ENCODE measurements around the gene ADNP. TPM values are rescaled to one million over a fixed set of nuclear protein-coding genes. Genes with fewer than 3 reads are reported as not detected.

ADNP gene
- total and polyA plus RNA-seq, 2 of the 13 experiments (the other 11 are each of a cell fraction or from before 2014, with no cell fraction given): 21.0 to 21.5 TPM

GRCh38 chr20:50911030-50911429 lies 20.2 kb downstream of the ADNP start:
- intact Hi-C loops (cut with micrococcal nuclease; ENCODE audit: unreplicated experiment): no loop called here
- Histone ChIP-seq H3K4me3 (replicated peaks in 1 of 3; ENCODE audit: insufficient read depth in 1 of 3, low read depth in 2 of 3, low read length in 3 of 3) (no peak overlapping the region), H3K27me3 (ENCODE audit: control insufficient read depth in 1 of 2, insufficient read depth in 2 of 2, low read length in 2 of 2) (no peaks in the 10 kb centered on the region), H3K9ac (ENCODE audit: insufficient read depth, low read depth, low read length) (no peak overlapping the region), H2AFZ (ENCODE audit: low read length) (no peak overlapping the region), H3K27ac (ENCODE audit: extremely low read length, insufficient read depth, low read length) (no peak overlapping the region), H4K20me1 (ENCODE audit: insufficient read depth, low read length) (peaks cover 60% of the 10 kb centered on the region), H3K79me2 (ENCODE audit: insufficient read depth, low read length) (peaks cover 95% of the 10 kb centered on the region), H3K9me3 (ENCODE audit: low read length) (no peaks in the 10 kb centered on the region), H3K36me3 (replicated peaks in 1 of 2; ENCODE audit: control insufficient read depth in 1 of 2, insufficient read depth in 2 of 2, low read length in 2 of 2) (peaks cover 7 to 36% of the 10 kb centered on the region in 2 experiments), H3K4me1 (ENCODE audit: insufficient read depth, low read length) (peaks cover 13% of the 10 kb centered on the region), H3K4me2 (ENCODE audit: low read depth, low read length) (no peak overlapping the region)
- FAIRE-seq (no peak), ATAC-seq (no peak), DNase-seq (ENCODE audit: low spot score) (no peak)
- in situ Hi-C loops (cut with HindIII; ENCODE audit: extremely low pct_ligation_motif_present, low pct_unique_long_range_greater_than_20kb): no loop called here
- CTCF ChIA-PET (ENCODE audit: low intra/inter-chr PET ratio, low total read pairs): no interaction called here
- POLR2A ChIA-PET: interaction anchor here (0.6 to 1.4 kb wide), 3 partner anchors 16 to 123 kb away, joined by 4 to 5 read pairs (median 4); no protein-coding TSS in a partner anchor
- 94% methylated on average over 3 of the region's 3 CpGs for WGBS (ENCODE audit: low lambda C conversion rate)
- no peak for TF ChIP-seq BORCS8-MEF2B (CRISPR knock-in tag; IDR thresholded peaks at IDR 0.05)
- TF ChIP-seq ZNF879 (CRISPR knock-in tag; IDR thresholded peaks at IDR 0.05): no peak
- no peak for TF ChIP-seq XBP1 (CRISPR knock-in tag; IDR thresholded peaks at IDR 0.05)
- no peak for TF ChIP-seq ZNF761 (CRISPR knock-in tag; conservative IDR thresholded peaks at IDR 0.05)
- TF ChIP-seq ZKSCAN1 (IDR thresholded peaks at IDR 0.05; ENCODE audit: low read length): no peak
- no peak for TF ChIP-seq ZSCAN31 (CRISPR knock-in tag; IDR thresholded peaks at IDR 0.05; ENCODE audit: low read depth)
- TF ChIP-seq ZNF563 (CRISPR knock-in tag; IDR thresholded peaks at IDR 0.05): no peak
- TF ChIP-seq, protein P1, sequence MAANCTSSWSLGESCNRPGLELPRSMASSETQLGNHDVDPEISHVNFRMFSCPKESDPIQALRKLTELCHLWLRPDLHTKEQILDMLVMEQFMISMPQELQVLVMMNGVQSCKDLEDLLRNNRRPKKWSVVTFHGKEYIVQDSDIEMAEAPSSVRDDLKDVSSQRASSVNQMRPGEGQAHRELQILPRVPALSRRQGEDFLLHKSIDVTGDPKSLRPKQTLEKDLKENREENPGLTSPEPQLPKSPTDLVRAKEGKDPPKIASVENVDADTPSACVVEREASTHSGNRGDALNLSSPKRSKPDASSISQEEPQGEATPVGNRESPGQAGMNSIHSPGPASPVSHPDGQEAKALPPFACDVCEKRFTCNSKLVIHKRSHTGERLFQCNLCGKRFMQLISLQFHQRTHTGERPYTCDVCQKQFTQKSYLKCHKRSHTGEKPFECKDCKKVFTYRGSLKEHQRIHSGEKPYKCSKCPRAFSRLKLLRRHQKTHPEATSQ (CRISPR knock-in tag; IDR thresholded peaks at IDR 0.05; ENCODE audit: borderline replicate concordance): no peak
- TF ChIP-seq HDAC1 (CRISPR knock-in tag; IDR thresholded peaks at IDR 0.05): no peak
- no peak for TF ChIP-seq KDM4B (CRISPR knock-in tag; IDR thresholded peaks at IDR 0.05)
- TF ChIP-seq, protein P2, sequence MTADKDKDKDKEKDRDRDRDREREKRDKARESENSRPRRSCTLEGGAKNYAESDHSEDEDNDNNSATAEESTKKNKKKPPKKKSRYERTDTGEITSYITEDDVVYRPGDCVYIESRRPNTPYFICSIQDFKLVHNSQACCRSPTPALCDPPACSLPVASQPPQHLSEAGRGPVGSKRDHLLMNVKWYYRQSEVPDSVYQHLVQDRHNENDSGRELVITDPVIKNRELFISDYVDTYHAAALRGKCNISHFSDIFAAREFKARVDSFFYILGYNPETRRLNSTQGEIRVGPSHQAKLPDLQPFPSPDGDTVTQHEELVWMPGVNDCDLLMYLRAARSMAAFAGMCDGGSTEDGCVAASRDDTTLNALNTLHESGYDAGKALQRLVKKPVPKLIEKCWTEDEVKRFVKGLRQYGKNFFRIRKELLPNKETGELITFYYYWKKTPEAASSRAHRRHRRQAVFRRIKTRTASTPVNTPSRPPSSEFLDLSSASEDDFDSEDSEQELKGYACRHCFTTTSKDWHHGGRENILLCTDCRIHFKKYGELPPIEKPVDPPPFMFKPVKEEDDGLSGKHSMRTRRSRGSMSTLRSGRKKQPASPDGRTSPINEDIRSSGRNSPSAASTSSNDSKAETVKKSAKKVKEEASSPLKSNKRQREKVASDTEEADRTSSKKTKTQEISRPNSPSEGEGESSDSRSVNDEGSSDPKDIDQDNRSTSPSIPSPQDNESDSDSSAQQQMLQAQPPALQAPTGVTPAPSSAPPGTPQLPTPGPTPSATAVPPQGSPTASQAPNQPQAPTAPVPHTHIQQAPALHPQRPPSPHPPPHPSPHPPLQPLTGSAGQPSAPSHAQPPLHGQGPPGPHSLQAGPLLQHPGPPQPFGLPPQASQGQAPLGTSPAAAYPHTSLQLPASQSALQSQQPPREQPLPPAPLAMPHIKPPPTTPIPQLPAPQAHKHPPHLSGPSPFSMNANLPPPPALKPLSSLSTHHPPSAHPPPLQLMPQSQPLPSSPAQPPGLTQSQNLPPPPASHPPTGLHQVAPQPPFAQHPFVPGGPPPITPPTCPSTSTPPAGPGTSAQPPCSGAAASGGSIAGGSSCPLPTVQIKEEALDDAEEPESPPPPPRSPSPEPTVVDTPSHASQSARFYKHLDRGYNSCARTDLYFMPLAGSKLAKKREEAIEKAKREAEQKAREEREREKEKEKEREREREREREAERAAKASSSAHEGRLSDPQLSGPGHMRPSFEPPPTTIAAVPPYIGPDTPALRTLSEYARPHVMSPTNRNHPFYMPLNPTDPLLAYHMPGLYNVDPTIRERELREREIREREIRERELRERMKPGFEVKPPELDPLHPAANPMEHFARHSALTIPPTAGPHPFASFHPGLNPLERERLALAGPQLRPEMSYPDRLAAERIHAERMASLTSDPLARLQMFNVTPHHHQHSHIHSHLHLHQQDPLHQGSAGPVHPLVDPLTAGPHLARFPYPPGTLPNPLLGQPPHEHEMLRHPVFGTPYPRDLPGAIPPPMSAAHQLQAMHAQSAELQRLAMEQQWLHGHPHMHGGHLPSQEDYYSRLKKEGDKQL (CRISPR knock-in tag; IDR thresholded peaks at IDR 0.05; ENCODE audit: low read depth): no peak
- no peak for TF ChIP-seq KLF12 (CRISPR knock-in tag; IDR thresholded peaks at IDR 0.05; ENCODE audit: borderline replicate concordance)
- no peak for TF ChIP-seq STAG1 (CRISPR knock-in tag; IDR thresholded peaks at IDR 0.05)
- TF ChIP-seq ZNF737 (CRISPR knock-in tag; IDR thresholded peaks at IDR 0.05; ENCODE audit: borderline replicate concordance): no peak
- TF ChIP-seq GATAD1 (CRISPR knock-in tag; IDR thresholded peaks at IDR 0.05): no peak
- no TSS peak for BruUV-seq (replicated peaks)

Measured in HepG2 (cell line).